GM10248 (cell line): ENCODE measurements around the gene TRMT2A.

Experiments
- CTCF ChIA-PET: fragments of 300-600 bp; sonication (Branson Sonifier 250); formaldehyde crosslinking; extraction: SDS; loops from one replicate; lab custom pipeline; 2021; ENCODE audit warnings: antibody characterized with exemption; lab: Yijun Ruan, JAX
- POLR2A ChIA-PET: fragments of 350-650 bp; sonication (Branson Sonifier 250); formaldehyde crosslinking; extraction: SDS; loops from one replicate; lab custom pipeline; 2020; ENCODE audit warnings: antibody characterized with exemption; lab: Yijun Ruan, JAX
- DNase-seq: peaks from one replicate; pipeline ENCODE4 v3.0.0; 2012; ENCODE audit errors: extremely low spot score
- TF ChIP-seq, protein P1 (sequence below): IDR thresholded peaks from 2 replicates; pipeline ENCODE4 v1.5.1; 2012; ENCODE audit warnings: mild to moderate bottlenecking, low read depth; ENCODE audit errors: extremely low read depth, missing control alignments, control extremely low read depth

Gene TRMT2A

DNA sequence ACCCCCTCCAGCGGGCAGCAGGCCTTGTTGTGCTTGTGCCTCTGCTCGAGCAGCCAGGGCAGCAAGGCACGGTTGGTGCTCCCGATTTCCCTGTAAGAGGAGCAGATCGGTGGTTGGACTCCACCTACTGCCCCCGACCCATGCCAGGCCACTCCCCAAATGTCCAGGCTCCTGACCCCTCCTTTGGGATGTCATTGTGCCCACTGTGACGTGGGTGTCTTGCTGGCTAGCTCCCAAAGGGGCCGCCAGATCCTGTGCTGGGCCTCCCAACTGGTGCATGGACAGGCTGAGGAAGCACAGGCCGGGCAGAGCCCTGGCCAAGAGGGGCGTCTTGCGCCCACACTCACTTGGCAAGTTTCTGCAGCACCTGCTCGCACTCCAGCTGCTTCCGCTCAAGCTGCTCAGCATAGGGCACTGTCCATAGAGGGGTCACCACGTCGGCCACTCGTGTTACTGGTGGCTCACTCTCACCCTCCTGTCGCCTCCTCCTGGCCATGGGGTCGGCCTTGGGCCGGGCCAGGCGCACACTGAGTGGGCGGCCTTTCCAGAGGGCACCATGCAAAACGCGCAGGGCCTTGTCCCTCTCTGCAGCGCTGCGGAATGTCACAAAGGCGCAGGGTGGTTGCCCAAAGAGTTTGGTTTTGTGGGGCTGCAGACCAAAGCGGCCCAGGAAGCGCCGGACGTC lies 1.2 kb downstream of the TRMT2A start, which contains the start of gene RANBP1:
RANBP1 (plus strand) TSS at position 414 of the 685 bp plus-strand sequence; CDS start at position 495, 81 bp downstream.
- CTCF ChIA-PET: no interaction called here
- TF ChIP-seq, protein P1, sequence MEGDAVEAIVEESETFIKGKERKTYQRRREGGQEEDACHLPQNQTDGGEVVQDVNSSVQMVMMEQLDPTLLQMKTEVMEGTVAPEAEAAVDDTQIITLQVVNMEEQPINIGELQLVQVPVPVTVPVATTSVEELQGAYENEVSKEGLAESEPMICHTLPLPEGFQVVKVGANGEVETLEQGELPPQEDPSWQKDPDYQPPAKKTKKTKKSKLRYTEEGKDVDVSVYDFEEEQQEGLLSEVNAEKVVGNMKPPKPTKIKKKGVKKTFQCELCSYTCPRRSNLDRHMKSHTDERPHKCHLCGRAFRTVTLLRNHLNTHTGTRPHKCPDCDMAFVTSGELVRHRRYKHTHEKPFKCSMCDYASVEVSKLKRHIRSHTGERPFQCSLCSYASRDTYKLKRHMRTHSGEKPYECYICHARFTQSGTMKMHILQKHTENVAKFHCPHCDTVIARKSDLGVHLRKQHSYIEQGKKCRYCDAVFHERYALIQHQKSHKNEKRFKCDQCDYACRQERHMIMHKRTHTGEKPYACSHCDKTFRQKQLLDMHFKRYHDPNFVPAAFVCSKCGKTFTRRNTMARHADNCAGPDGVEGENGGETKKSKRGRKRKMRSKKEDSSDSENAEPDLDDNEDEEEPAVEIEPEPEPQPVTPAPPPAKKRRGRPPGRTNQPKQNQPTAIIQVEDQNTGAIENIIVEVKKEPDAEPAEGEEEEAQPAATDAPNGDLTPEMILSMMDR: no peak
- POLR2A ChIA-PET: no interaction called here
- no peak for DNase-seq

DNA sequence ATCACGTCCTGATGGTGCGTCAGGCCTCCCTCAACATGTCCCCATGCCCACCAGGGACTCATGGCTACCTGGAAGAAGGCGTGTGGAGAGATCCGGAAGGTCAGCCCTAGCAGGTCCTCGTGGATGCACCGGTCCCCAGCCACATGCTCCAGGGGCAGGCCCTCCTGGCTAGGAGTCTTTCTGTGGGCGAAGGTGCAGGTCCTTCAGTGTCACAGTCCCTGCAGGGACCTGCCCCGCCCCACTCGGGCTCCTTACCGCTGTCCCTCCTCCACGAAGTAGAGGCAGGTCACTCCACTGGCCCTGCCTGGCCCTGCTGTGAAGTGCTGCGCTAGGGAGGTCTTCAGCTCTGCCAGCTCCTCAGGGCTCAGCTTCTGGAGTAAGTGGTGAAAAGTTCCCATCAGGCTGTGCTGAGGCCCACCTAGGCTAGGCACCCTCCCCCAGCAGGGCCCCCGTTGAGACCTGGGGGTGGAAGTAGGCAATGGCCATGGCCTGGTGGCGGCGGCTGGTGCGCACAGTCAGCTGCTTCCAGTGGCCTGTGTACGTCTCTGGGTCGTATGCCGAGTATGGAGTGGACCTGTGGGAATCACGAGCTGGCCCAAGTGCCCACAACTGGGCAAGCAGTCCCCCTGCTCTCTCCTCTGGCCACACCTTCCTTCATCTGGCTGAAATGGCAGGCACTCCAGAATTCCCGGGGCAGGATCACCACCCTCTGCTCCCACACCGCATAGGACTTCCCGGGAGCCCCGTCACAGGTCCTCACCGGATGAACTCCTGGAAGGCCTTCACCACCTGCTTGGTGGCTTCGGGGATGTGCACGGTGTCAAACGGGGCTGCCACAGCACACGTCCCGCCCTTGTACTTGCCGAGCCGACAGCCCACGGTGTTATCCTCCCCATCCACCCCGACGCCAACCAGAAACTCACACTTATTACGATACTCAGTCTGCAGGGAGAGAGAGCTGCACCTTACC lies 2.2 kb downstream of the TRMT2A start:
- TF ChIP-seq, protein P1: no peak
- ChIA-PET POLR2A (no interaction called here), CTCF (no interaction called here)

DNA sequence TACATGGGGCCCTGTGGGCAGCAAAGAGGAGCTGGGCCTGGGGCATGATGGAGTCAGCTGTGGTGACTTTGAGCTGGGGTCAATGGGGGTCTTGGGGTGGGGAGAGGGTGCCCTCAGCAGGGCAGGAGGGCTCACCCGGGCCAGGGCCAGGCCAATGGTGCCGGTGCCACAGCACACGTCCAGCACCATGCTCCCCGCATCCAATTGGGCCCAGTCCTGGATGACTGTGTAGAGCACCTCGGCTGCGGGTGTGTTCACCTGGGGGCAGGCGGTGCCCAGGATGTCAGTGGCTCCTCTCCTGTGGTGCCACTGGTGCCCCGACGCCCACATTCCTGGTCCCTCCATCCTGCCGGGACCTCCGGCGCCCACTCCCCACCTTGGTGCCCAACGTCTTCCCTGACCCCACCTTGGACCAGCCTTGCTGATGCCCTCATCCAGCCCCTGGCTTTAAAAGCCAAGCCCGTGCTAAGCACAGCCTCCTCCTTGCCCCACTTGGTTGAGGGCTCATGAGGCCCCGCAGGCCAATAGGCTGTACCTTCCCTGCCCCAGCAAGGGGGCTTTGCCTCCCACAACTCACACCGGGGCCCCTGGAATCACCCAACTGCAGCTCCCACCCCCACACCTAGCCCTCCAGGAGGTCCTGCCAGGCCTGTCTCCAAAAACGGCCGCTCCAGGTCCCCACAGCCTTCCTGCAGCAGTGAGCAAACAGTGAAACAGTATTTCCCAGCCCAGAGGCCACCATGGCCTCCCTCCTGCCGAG lies 3.3 kb downstream of the TRMT2A start:
- TF ChIP-seq, protein P1: no peak
- DNase-seq: no peak
- CTCF ChIA-PET: no interaction called here
- POLR2A ChIA-PET: no interaction called here

More for the DNA sequence above, 2.2 kb downstream of the TRMT2A start:
- DNase-seq: no peak

DNA sequence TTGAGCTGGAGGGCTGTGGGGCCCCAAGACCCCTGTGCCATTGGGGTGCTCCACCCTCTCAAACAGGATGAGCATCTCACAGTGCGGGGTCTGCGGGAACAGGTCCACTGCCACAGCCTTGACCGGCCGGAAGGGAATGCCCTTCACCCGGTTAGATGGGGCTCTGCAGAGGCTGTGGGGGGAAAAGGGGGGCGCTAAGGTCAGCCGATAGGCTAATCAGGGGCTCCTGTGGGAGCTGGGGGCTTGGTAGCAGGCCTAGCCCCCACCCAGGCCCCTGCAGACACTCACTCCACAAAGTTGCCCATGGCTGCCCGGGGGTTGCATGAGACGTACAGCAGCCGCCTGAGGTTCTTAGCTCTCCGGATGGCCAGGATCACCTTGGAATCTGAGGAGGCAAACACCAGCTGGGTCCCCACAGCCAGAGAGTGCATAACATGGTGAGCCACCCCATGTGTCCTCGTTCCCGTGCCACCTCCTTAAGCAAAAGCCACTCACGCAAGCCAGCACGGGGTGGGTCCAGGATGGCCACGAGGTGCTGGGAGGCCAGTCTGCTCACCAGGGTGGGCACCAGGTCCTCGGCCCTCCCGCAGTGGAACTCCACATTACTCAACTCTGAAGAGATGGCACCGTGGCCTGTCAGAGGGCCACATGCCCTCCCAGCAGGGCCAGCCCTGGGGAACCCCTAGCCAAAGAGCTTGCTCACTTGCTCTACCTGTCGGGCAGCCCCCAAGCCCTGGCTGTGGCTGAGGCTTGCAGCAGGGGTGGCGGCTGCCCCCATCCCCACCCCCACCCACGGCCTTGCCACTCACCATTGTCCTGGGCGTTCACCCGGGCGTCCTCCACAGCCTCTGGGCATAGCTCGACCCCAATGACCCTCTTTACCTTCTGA lies 4.2 kb downstream of the TRMT2A start:
- POLR2A ChIA-PET: no interaction called here

More for the DNA sequence above, 4.2 kb downstream of the TRMT2A start:
- CTCF ChIA-PET: interaction anchor here (1.4 to 1.6 kb wide), 2 partner anchors 16 to 143 kb away, joined by 3 to 4 read pairs; no protein-coding TSS in a partner anchor
- no peak for DNase-seq
- TF ChIP-seq, protein P1: no peak
